Measurements from ENCODE around the gene PIGU. TPM values are rescaled to one million over a fixed set of nuclear protein-coding genes. Genes with fewer than 3 reads are reported as not detected.
"Not testable (repeated sequence)": the region's sequence is repeated elsewhere in the genome, so short reads cannot be mapped to it uniquely, and the experiment has no call there.

The PIGU gene
- total RNA-seq, 1 donor from 2014 or later: 40.1 TPM

GRCh38 chr20:34522969-34523871, 153.7 kb downstream of the PIGU start:
- Mint-ChIP-seq H3K36me3 (peaks cover 24% of the 10 kb centered on the region), H3K27ac (no peak overlapping the region), H3K4me1 (peaks cover 3% of the 10 kb centered on the region), H3K4me3 (no peak overlapping the region), H3K9me3 (no peaks in the 10 kb centered on the region), H3K27me3 (ENCODE audit: insufficient read depth, low read depth) (no peaks in the 10 kb centered on the region)
- DNase-seq (ENCODE audit: low spot score): peak; percentile 69
- peaks cover 63% of the 10 kb centered on the region for H4K20me1 ChIP-seq (ENCODE audit: low read depth)
- no peak overlapping the region for H3K9ac ChIP-seq
- H3K27ac ChIP-seq: no peak overlapping the region
- H3F3A ChIP-seq (ENCODE audit: low read depth): peaks cover 5% of the 10 kb centered on the region
- H3K9me3 ChIP-seq (ENCODE audit: low read depth): no peaks in the 10 kb centered on the region
- no peak overlapping the region for H2AFZ ChIP-seq (replicated peaks)
- H3K36me3 ChIP-seq: no peaks in the 10 kb centered on the region
- peak; percentile 62 for TF ChIP-seq CTCF (IDR thresholded peaks at IDR 0.05)
- TF ChIP-seq EZH2phosphoT487 (IDR thresholded peaks at IDR 0.05): no peak
- TF ChIP-seq EZH2 (IDR thresholded peaks at IDR 0.05): no peak
- no peaks in the 10 kb centered on the region for H3K27me3 ChIP-seq
- H3K79me2 ChIP-seq (ENCODE audit: low read depth): peaks cover 76% of the 10 kb centered on the region
- no peaks in the 10 kb centered on the region for H3K4me1 ChIP-seq
- no peak overlapping the region for H3K4me2 ChIP-seq
- H3K4me3 ChIP-seq: no peak overlapping the region

- H3K4me3 ChIP-seq; H3K4me2 ChIP-seq; H3K4me3 Mint-ChIP-seq; H3K36me3 ChIP-seq; H3K27me3 ChIP-seq; H3K27me3 Mint-ChIP-seq (ENCODE audit: insufficient read depth, low read depth); H2AFZ ChIP-seq (replicated peaks); H3K4me1 ChIP-seq; H3K9me3 Mint-ChIP-seq; H3K9ac ChIP-seq; DNase-seq (ENCODE audit: low spot score); H3K27ac ChIP-seq; H3K27ac Mint-ChIP-seq; H3K9me3 ChIP-seq (ENCODE audit: low read depth): not testable (repeated sequence)
- Histone ChIP-seq H3F3A (ENCODE audit: low read depth) (peaks cover 24% of the 10 kb centered on the region), H3K79me2 (ENCODE audit: low read depth) (peaks cover 83% of the 10 kb centered on the region), H4K20me1 (ENCODE audit: low read depth) (peaks cover 71% of the 10 kb centered on the region)
- Mint-ChIP-seq H3K36me3 (peaks cover 15% of the 10 kb centered on the region), H3K4me1 (peaks cover 24% of the 10 kb centered on the region)
Measured at GRCh38 chr20:34519841-34520240, 157.1 kb downstream of the PIGU start.

- H3K4me3 Mint-ChIP-seq; DNase-seq (ENCODE audit: low spot score); H3K4me2 ChIP-seq; H3K27ac ChIP-seq; H3K9ac ChIP-seq; H3K9me3 Mint-ChIP-seq; H3K4me1 ChIP-seq; H3K36me3 ChIP-seq; H3K9me3 ChIP-seq (ENCODE audit: low read depth); H3K4me3 ChIP-seq; H3K27me3 ChIP-seq; H2AFZ ChIP-seq (replicated peaks); H3K27me3 Mint-ChIP-seq (ENCODE audit: insufficient read depth, low read depth); H3K27ac Mint-ChIP-seq: not testable (repeated sequence)
- Histone ChIP-seq H4K20me1 (ENCODE audit: low read depth) (peaks cover 61% of the 10 kb centered on the region), H3K79me2 (ENCODE audit: low read depth) (peaks cover 73% of the 10 kb centered on the region), H3F3A (ENCODE audit: low read depth) (peaks cover 31% of the 10 kb centered on the region)
- H3K36me3 Mint-ChIP-seq: peaks cover 15% of the 10 kb centered on the region
- H3K4me1 Mint-ChIP-seq: peaks cover 31% of the 10 kb centered on the region
Measured at GRCh38 chr20:34518863-34519262, 158.0 kb downstream of the PIGU start.

- DNase-seq (ENCODE audit: low spot score): no peak
- Mint-ChIP-seq H3K27me3 (ENCODE audit: insufficient read depth, low read depth) (peaks cover 3% of the 10 kb centered on the region), H3K27ac (peak overlapping the region; percentile 81), H3K4me1 (peaks cover 31% of the 10 kb centered on the region), H3K36me3 (peaks cover 14% of the 10 kb centered on the region), H3K9me3 (peaks cover 2% of the 10 kb centered on the region), H3K4me3 (peak overlapping the region; percentile 99)
- H3K4me3 ChIP-seq: peak overlapping the region; percentile 79
- TF ChIP-seq EZH2 (IDR thresholded peaks at IDR 0.05): no peak
- no peak for TF ChIP-seq CTCF (IDR thresholded peaks at IDR 0.05)
- no peak for TF ChIP-seq EZH2phosphoT487 (IDR thresholded peaks at IDR 0.05)
- H3K4me1 ChIP-seq: peaks cover 3% of the 10 kb centered on the region
- peaks cover 44% of the 10 kb centered on the region for H4K20me1 ChIP-seq (ENCODE audit: low read depth)
- H2AFZ ChIP-seq (replicated peaks): no peak overlapping the region
- no peaks in the 10 kb centered on the region for H3K36me3 ChIP-seq
- H3K27me3 ChIP-seq: no peaks in the 10 kb centered on the region
- peak overlapping the region; percentile 82 for H3K4me2 ChIP-seq
- peaks cover 56% of the 10 kb centered on the region for H3K79me2 ChIP-seq (ENCODE audit: low read depth)
- H3K9me3 ChIP-seq (ENCODE audit: low read depth): no peaks in the 10 kb centered on the region
- peaks cover 26% of the 10 kb centered on the region for H3F3A ChIP-seq (ENCODE audit: low read depth)
- no peak overlapping the region for H3K27ac ChIP-seq
- peak overlapping the region; percentile 84 for H3K9ac ChIP-seq
Measured at GRCh38 chr20:34517114-34517505, 159.8 kb downstream of the PIGU start.
